A549 (cell line): ENCODE measurements around the gene RNU1-3.
"Not testable (repeated sequence)": the region's sequence is repeated elsewhere in the genome, so short reads cannot be mapped to it uniquely, and the experiment has no call there.

Experiments
- PHF8 ChIP-seq: fragments of 200-600 bp; sonication (generic); IDR thresholded peaks from 2 replicates; pipeline ENCODE4 v1.6.1; 2016; ENCODE audit warnings: low read depth, mild to moderate bottlenecking, antibody characterized with exemption, moderate library complexity, borderline replicate concordance
- POLR2A ChIP-seq: IDR thresholded peaks from 2 replicates; pipeline ENCODE4 v1.6.1; 2012; ENCODE audit warnings: mild to moderate bottlenecking, low read length
- ZSCAN20 ChIP-seq: fragments of 250-450 bp; sonication (Bioruptor Pico); IDR thresholded peaks from 2 replicates; pipeline ENCODE4 v1.8.0; 2022; ENCODE audit warnings: mild to moderate bottlenecking, moderate library complexity
- TF ChIP-seq, protein P1 (sequence below): fragments of >200 bp; sonication (Bioruptor Twin); formaldehyde crosslinking; IDR thresholded peaks from 3 replicates; pipeline ENCODE4 v1.5.1; 2016
- TF ChIP-seq, protein P2 (sequence below): fragments of 200-600 bp; sonication (generic); IDR thresholded peaks from 2 replicates; pipeline ENCODE4 v1.6.1; 2016; ENCODE audit warnings: antibody characterized with exemption, mild to moderate bottlenecking, moderate library complexity

GRCh38 chr1:16699440-16699839, 32.7 kb upstream of the RNU1-3 start:
- TF ChIP-seq, protein P1, sequence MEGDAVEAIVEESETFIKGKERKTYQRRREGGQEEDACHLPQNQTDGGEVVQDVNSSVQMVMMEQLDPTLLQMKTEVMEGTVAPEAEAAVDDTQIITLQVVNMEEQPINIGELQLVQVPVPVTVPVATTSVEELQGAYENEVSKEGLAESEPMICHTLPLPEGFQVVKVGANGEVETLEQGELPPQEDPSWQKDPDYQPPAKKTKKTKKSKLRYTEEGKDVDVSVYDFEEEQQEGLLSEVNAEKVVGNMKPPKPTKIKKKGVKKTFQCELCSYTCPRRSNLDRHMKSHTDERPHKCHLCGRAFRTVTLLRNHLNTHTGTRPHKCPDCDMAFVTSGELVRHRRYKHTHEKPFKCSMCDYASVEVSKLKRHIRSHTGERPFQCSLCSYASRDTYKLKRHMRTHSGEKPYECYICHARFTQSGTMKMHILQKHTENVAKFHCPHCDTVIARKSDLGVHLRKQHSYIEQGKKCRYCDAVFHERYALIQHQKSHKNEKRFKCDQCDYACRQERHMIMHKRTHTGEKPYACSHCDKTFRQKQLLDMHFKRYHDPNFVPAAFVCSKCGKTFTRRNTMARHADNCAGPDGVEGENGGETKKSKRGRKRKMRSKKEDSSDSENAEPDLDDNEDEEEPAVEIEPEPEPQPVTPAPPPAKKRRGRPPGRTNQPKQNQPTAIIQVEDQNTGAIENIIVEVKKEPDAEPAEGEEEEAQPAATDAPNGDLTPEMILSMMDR: not testable (repeated sequence)
- TF ChIP-seq, protein P2, sequence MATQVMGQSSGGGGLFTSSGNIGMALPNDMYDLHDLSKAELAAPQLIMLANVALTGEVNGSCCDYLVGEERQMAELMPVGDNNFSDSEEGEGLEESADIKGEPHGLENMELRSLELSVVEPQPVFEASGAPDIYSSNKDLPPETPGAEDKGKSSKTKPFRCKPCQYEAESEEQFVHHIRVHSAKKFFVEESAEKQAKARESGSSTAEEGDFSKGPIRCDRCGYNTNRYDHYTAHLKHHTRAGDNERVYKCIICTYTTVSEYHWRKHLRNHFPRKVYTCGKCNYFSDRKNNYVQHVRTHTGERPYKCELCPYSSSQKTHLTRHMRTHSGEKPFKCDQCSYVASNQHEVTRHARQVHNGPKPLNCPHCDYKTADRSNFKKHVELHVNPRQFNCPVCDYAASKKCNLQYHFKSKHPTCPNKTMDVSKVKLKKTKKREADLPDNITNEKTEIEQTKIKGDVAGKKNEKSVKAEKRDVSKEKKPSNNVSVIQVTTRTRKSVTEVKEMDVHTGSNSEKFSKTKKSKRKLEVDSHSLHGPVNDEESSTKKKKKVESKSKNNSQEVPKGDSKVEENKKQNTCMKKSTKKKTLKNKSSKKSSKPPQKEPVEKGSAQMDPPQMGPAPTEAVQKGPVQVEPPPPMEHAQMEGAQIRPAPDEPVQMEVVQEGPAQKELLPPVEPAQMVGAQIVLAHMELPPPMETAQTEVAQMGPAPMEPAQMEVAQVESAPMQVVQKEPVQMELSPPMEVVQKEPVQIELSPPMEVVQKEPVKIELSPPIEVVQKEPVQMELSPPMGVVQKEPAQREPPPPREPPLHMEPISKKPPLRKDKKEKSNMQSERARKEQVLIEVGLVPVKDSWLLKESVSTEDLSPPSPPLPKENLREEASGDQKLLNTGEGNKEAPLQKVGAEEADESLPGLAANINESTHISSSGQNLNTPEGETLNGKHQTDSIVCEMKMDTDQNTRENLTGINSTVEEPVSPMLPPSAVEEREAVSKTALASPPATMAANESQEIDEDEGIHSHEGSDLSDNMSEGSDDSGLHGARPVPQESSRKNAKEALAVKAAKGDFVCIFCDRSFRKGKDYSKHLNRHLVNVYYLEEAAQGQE: not testable (repeated sequence)
- not testable (repeated sequence) for TF ChIP-seq POLR2A, PHF8, ZSCAN20
